A204.1 (cell line): ENCODE data around the gene RND1.
A peak's percentile ranks its signal among the peaks of the same experiment; 100 is the strongest.
"Not testable (repeated sequence)": the region's sequence is repeated elsewhere in the genome, so short reads cannot be mapped to it uniquely, and the experiment has no call there.

Experiments
- FAIRE-seq: peaks from 2 replicates; lab custom pipeline; 2012; peaks lifted over from hg19 to GRCh38; lab: Jason Lieb, UNC

Gene RND1

GRCh38 chr12:48865281-48866051, at the start of gene RND1:
Gene RND1, minus strand, starts transcription at chr12:48865870. Its CDS starts 103 bp downstream, at chr12:48865767.
- FAIRE-seq = peak; percentile 93

- no peak for FAIRE-seq
Observed at GRCh38 chr12:48910196-48910595, 44.5 kb upstream of the RND1 start.

GRCh38 chr12:48909698-48910097, 44.0 kb upstream of the RND1 start:
- FAIRE-seq = not testable (repeated sequence)

GRCh38 chr12:48907245-48907644, 41.6 kb upstream of the RND1 start:
- no peak for FAIRE-seq

GRCh38 chr12:48903982-48904411, 38.3 kb upstream of the RND1 start:
- no peak for FAIRE-seq

GRCh38 chr12:48903363-48903981, 37.8 kb upstream of the RND1 start:
- no peak for FAIRE-seq

GRCh38 chr12:48901278-48901677, 35.6 kb upstream of the RND1 start:
- no peak for FAIRE-seq

- no peak for FAIRE-seq
Observed at GRCh38 chr12:48899651-48900050, 34.0 kb upstream of the RND1 start.

- FAIRE-seq = no peak
Observed at GRCh38 chr12:48894271-48894670, 28.6 kb upstream of the RND1 start.

GRCh38 chr12:48890657-48891418, 25.2 kb upstream of the RND1 start:
- no peak for FAIRE-seq

GRCh38 chr12:48889679-48890078, 24.0 kb upstream of the RND1 start:
- no peak for FAIRE-seq

- no peak for FAIRE-seq
Observed at GRCh38 chr12:48883305-48884161, 17.9 kb upstream of the RND1 start.

- FAIRE-seq = no peak
Observed at GRCh38 chr12:48882972-48883304, 17.3 kb upstream of the RND1 start.

- FAIRE-seq = no peak
Observed at GRCh38 chr12:48882315-48882687, 16.6 kb upstream of the RND1 start.

- FAIRE-seq = no peak
Observed at GRCh38 chr12:48881686-48882314, 16.1 kb upstream of the RND1 start.

GRCh38 chr12:48880647-48881046, 15.0 kb upstream of the RND1 start:
- FAIRE-seq = no peak

GRCh38 chr12:48878548-48878947, 12.9 kb upstream of the RND1 start:
- FAIRE-seq = no peak

GRCh38 chr12:48875944-48876515, 10.4 kb upstream of the RND1 start:
- FAIRE-seq = no peak

GRCh38 chr12:48873534-48873933, 7.9 kb upstream of the RND1 start:
- FAIRE-seq = not testable (repeated sequence)

- FAIRE-seq = no peak
Observed at GRCh38 chr12:48873096-48873495, 7.4 kb upstream of the RND1 start.

GRCh38 chr12:48869191-48869590, 3.5 kb upstream of the RND1 start:
- FAIRE-seq = no peak

GRCh38 chr12:48868451-48868850, 2.8 kb upstream of the RND1 start:
- FAIRE-seq = no peak
